WTC11 (cell line): Measurements from ENCODE around the gene SLC35F2.

Experiments used
- ATF3 ChIP-seq: sonication (generic); formaldehyde crosslinking; conservative IDR thresholded peaks from 2 replicates; pipeline ENCODE4 v1.8.1; 2022; ENCODE audit warnings: mild to moderate bottlenecking, missing genetic modification reagents
- CBFB ChIP-seq: sonication (generic); formaldehyde crosslinking; IDR thresholded peaks from 2 replicates; pipeline ENCODE4 v1.8.1; 2022; ENCODE audit warnings: mild to moderate bottlenecking, low read depth, missing genetic modification reagents
- CTCF ChIP-seq: fragments of 200-600 bp; IDR thresholded peaks from 2 replicates; pipeline ENCODE4 v1.8.0; 2022; ENCODE audit warnings: antibody characterized with exemption
- E2F1 ChIP-seq: sonication (generic); formaldehyde crosslinking; IDR thresholded peaks from 2 replicates; pipeline ENCODE4 v1.8.0; 2022; ENCODE audit warnings: mild to moderate bottlenecking, missing genetic modification reagents
- MAX ChIP-seq: sonication (generic); formaldehyde crosslinking; IDR thresholded peaks from 2 replicates; pipeline ENCODE4 v1.8.0; 2022; ENCODE audit warnings: mild to moderate bottlenecking, missing genetic modification reagents
- NFE2L1 ChIP-seq: sonication (generic); formaldehyde crosslinking; IDR thresholded peaks from 2 replicates; pipeline ENCODE4 v1.8.1; 2023; ENCODE audit warnings: missing genetic modification reagents
- RELA ChIP-seq: sonication (generic); formaldehyde crosslinking; IDR thresholded peaks from 2 replicates; pipeline ENCODE4 v1.8.1; 2022; ENCODE audit warnings: missing genetic modification reagents, mild to moderate bottlenecking, borderline replicate concordance
- ZBTB21 ChIP-seq: sonication (generic); formaldehyde crosslinking; IDR thresholded peaks from 2 replicates; pipeline ENCODE4 v1.8.1; 2023; ENCODE audit warnings: mild to moderate bottlenecking, missing genetic modification reagents, borderline replicate concordance
- ZNF121 ChIP-seq: sonication (generic); formaldehyde crosslinking; IDR thresholded peaks from 2 replicates; pipeline ENCODE4 v1.8.0; 2023; ENCODE audit warnings: missing genetic modification reagents
- ZNF232 ChIP-seq: sonication (generic); formaldehyde crosslinking; IDR thresholded peaks from 2 replicates; pipeline ENCODE4 v1.8.0; 2022; ENCODE audit warnings: mild to moderate bottlenecking, missing genetic modification reagents
- ZNF281 ChIP-seq: sonication (generic); formaldehyde crosslinking; IDR thresholded peaks from 2 replicates; pipeline ENCODE4 v1.8.0; 2023; ENCODE audit warnings: mild to moderate bottlenecking, missing genetic modification reagents
- ZNF423 ChIP-seq: fragments of 250-450 bp; sonication (Bioruptor Pico); IDR thresholded peaks from 2 replicates; pipeline ENCODE4 v2.1.2; 2022; ENCODE audit warnings: mild to moderate bottlenecking, moderate library complexity
- TF ChIP-seq, protein P1 (sequence below): sonication (generic); formaldehyde crosslinking; IDR thresholded peaks from 2 replicates; pipeline ENCODE4 v1.8.1; 2022; ENCODE audit warnings: missing genetic modification reagents, borderline replicate concordance

- TF ChIP-seq ZBTB21 (CRISPR knock-in tag) (no peak), CBFB (CRISPR knock-in tag) (no peak), CTCF (no peak), MAX (CRISPR knock-in tag) (no peak), ZNF281 (CRISPR knock-in tag) (no peak), NFE2L1 (CRISPR knock-in tag) (no peak), ATF3 (CRISPR knock-in tag) (no peak), E2F1 (CRISPR knock-in tag) (no peak), RELA (CRISPR knock-in tag) (no peak), ZNF121 (CRISPR knock-in tag) (no peak), ZNF423 (no peak), ZNF232 (CRISPR knock-in tag) (no peak)
- TF ChIP-seq, protein P1, sequence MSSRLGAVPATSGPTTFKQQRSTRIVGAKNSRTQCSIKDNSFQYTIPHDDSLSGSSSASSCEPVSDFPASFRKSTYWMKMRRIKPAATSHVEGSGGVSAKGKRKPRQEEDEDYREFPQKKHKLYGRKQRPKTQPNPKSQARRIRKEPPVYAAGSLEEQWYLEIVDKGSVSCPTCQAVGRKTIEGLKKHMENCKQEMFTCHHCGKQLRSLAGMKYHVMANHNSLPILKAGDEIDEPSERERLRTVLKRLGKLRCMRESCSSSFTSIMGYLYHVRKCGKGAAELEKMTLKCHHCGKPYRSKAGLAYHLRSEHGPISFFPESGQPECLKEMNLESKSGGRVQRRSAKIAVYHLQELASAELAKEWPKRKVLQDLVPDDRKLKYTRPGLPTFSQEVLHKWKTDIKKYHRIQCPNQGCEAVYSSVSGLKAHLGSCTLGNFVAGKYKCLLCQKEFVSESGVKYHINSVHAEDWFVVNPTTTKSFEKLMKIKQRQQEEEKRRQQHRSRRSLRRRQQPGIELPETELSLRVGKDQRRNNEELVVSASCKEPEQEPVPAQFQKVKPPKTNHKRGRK (CRISPR knock-in tag), result no peak
Observed at GRCh38 chr11:107860688-107861087, 2.1 kb upstream of the SLC35F2 start.
